GM12878 (cell line): ENCODE results near the gene SLC25A30. TPM values are rescaled to one million over a fixed set of nuclear protein-coding genes. Genes with fewer than 3 reads are reported as not detected.

Experiments
- ATAC-seq: fragments of 200-7000 bp; cut with Tn5 transposase; 3 replicates; pipeline ENCODE4 v1.9.1; 2020; ENCODE audit warnings: mild to moderate bottlenecking, moderate library complexity
- BruUV-seq: library from RNA; stranded (reverse); fragments of 400-500 nt; replicated peaks from 2 replicates; lab custom pipeline; 2021; lab: Mats Ljungman, UMichigan
- CTCF ChIA-PET: fragments of 300-600 bp; sonication (Branson Sonifier 250); formaldehyde crosslinking; extraction: SDS; loops from one replicate; lab custom pipeline; 2021; ENCODE audit warnings: inconsistent platforms; lab: Yijun Ruan, JAX
- POLR2A ChIA-PET: fragments of 350-600 bp; formaldehyde crosslinking; extraction: SDS; loops from one replicate; lab custom pipeline; 2021; ENCODE audit warnings: inconsistent platforms; lab: Charles Lee
- RAD21 ChIA-PET: fragments of 300-600 bp; sonication (Branson Sonifier 250); formaldehyde crosslinking; loops from one replicate; lab custom pipeline; 2023; ENCODE audit warnings: antibody characterized with exemption; ENCODE audit not compliant: unreplicated experiment; lab: Charles Lee
- SMC1A ChIA-PET: fragments of 300-600 bp; sonication (Branson Sonifier 250); formaldehyde crosslinking; loops from one replicate; lab custom pipeline; 2023; ENCODE audit not compliant: unreplicated experiment, uncharacterized antibody; lab: Charles Lee
- DNase-seq: peaks from one replicate; pipeline ENCODE4 v3.0.0-alpha.2; 2011; ENCODE audit warnings: low read depth, low spot score
- FAIRE-seq: peaks from 3 replicates; lab custom pipeline; 2011; peaks lifted over from hg19 to GRCh38; lab: Jason Lieb, UNC
- H2AFZ ChIP-seq: 2 replicates; pipeline ENCODE4 v1.6.0; 2011; ENCODE audit warnings: low read depth, low read length, control low read depth; ENCODE audit not compliant: control insufficient read depth
- H3K27ac ChIP-seq: 2 replicates; pipeline ENCODE4 v1.5.1; 2011; ENCODE audit warnings: control low read depth; ENCODE audit not compliant: control insufficient read depth, insufficient read depth
- H3K27me3 ChIP-seq, 2 experiments: replicated peaks in 1 of 2; 2 replicates each; pipeline versions ENCODE4 v1.6.0 to v1.6.1; 2011; ENCODE audit warnings: low read length in 1 of 2; ENCODE audit not compliant: control insufficient read depth in 2 of 2, insufficient read depth in 2 of 2
- H3K36me3 ChIP-seq, 2 experiments: 2 replicates each; pipeline ENCODE4 v1.5.1; 2011; ENCODE audit warnings: low read length in 1 of 2; ENCODE audit not compliant: control insufficient read depth in 2 of 2, insufficient read depth in 2 of 2
- H3K4me1 ChIP-seq: 2 replicates; pipeline ENCODE4 v1.6.1; 2011; ENCODE audit warnings: mild to moderate bottlenecking, low read length, moderate library complexity, mixed read lengths; ENCODE audit not compliant: control insufficient read depth, insufficient read depth
- H3K4me2 ChIP-seq: 2 replicates; pipeline ENCODE4 v1.6.0; 2011; ENCODE audit warnings: control low read depth; ENCODE audit not compliant: control insufficient read depth, insufficient read depth
- H3K4me3 ChIP-seq: fragments of 200-600 bp; sonication (generic); 2 replicates; pipeline ENCODE4 v1.5.1; 2016
- H3K79me2 ChIP-seq: 2 replicates; pipeline ENCODE4 v1.6.0; 2011; ENCODE audit warnings: low read length; ENCODE audit not compliant: control insufficient read depth, insufficient read depth
- H3K9ac ChIP-seq: 2 replicates; pipeline ENCODE4 v1.8.0; 2011; ENCODE audit warnings: low read length, control low read depth, mixed read lengths; ENCODE audit not compliant: control insufficient read depth, insufficient read depth
- H3K9me3 ChIP-seq: replicated peaks from 3 replicates; pipeline ENCODE4 v1.5.1; 2011; ENCODE audit warnings: mild to moderate bottlenecking, low read length; ENCODE audit not compliant: control insufficient read depth, insufficient read depth
- H4K20me1 ChIP-seq: 2 replicates; pipeline ENCODE4 v1.6.0; 2011; ENCODE audit not compliant: control insufficient read depth, insufficient read depth
- CBX3 ChIP-seq: fragments of 200-600 bp; sonication (generic); IDR thresholded peaks from 2 replicates; pipeline ENCODE4 v1.6.1; 2016; ENCODE audit warnings: low read depth, borderline replicate concordance
- ETV6 ChIP-seq, 2 experiments: fragments of 450-650 bp in 1 of 2; IDR thresholded peaks in 1 of 2; conservative IDR thresholded peaks in 1 of 2; 2 replicates each; pipeline ENCODE4 v1.6.1; 2014; ENCODE audit warnings: antibody characterized with exemption in 1 of 2, borderline replicate concordance in 1 of 2, low read depth in 1 of 2, mild to moderate bottlenecking in 1 of 2, moderate library complexity in 1 of 2
- HCFC1 ChIP-seq: fragments of 150-350 bp; IDR thresholded peaks from 2 replicates; pipeline ENCODE4 v1.6.1; 2014; ENCODE audit warnings: low read length
- NFIC ChIP-seq: IDR thresholded peaks from 2 replicates; pipeline ENCODE4 v1.6.1; 2012; ENCODE audit warnings: low read depth, mild to moderate bottlenecking, inconsistent platforms, low read length, moderate library complexity
- NR2C1 ChIP-seq: fragments of 450-650 bp; IDR thresholded peaks from 2 replicates; pipeline ENCODE4 v1.6.1; 2017; ENCODE audit warnings: antibody characterized with exemption, mild to moderate bottlenecking, moderate library complexity
- PAX8 ChIP-seq: fragments of 450-650 bp; IDR thresholded peaks from 2 replicates; pipeline ENCODE4 v1.6.1; 2017; ENCODE audit warnings: mild to moderate bottlenecking, moderate library complexity
- RCOR1 ChIP-seq: conservative IDR thresholded peaks from 2 replicates; pipeline ENCODE4 v1.6.1; 2012; ENCODE audit warnings: low read depth, low read length, improper control_type of control experiment
- WGBS: methylation state at CpG from one replicate; pipeline ENCODE4 v1.1.6; 2016; ENCODE audit warnings: low lambda C conversion rate; ENCODE audit not compliant: insufficient replicate concordance, insufficient coverage; ENCODE audit errors: missing lambda C conversion rate; 5-methylcytosine and 5-hydroxymethylcytosine counted together
- in situ Hi-C: fragments of 300-500 bp; cut with MboI; formaldehyde crosslinking; loops from 9 replicates; pipeline ENCODE4 v1.14.3; 2018; ENCODE audit warnings: mixed read lengths
- intact Hi-C: fragments of 100-400 bp; cut with micrococcal nuclease; formaldehyde crosslinking; loops from one replicate; pipeline ENCODE4 v1.14.2; 2022; ENCODE audit not compliant: unreplicated experiment
- polyA plus RNA-seq, 11 experiments: library from polyadenylated mRNA; depleted of rRNA in 4 of 11; unstranded in 6 of 11; stranded (reverse) in 5 of 11; fragments of >200 nt; fragmentation: Nextera tagmentation in 4 of 11; fragmentation: Illumina TruSeq in 1 of 11; extraction: Ambion mirVana in 4 of 11; extraction: Trizol in 1 of 11; gene quantifications; 1 replicate in 1 of 11; 2 replicates in 10 of 11; pipeline versions ENCODE4 v1.2.1 to v1.2.3, GENCODE V29; 2011 to 2016; ENCODE audit warnings: inconsistent platforms in 2 of 11, missing spikeins in 2 of 11, low read depth in 1 of 11
- total RNA-seq, 4 experiments: library from RNA; depleted of rRNA in 3 of 4; stranded (reverse); fragments of >200 nt in 3 of 4; fragmentation: Illumina TruSeq in 1 of 4; extraction: Trizol in 1 of 4; gene quantifications; 2 replicates each; pipeline versions ENCODE4 v1.2.1 to v1.2.3, GENCODE V29; 2013 to 2021
- TF ChIP-seq, protein P1 (sequence below): fragments of 450-650 bp; IDR thresholded peaks from 2 replicates; pipeline ENCODE4 v1.6.1; 2017; ENCODE audit warnings: antibody characterized with exemption, mild to moderate bottlenecking, moderate library complexity
- TF ChIP-seq, protein P2 (sequence below): fragments of 450-650 bp; IDR thresholded peaks from 2 replicates; pipeline ENCODE4 v1.6.1; 2018; ENCODE audit warnings: borderline replicate concordance, mild to moderate bottlenecking; ENCODE audit not compliant: partially characterized antibody

SLC25A30 gene
- total and polyA plus RNA-seq, 10 of the 15 experiments (the other 5 are each of a cell fraction or from before 2014, with no cell fraction given) = 2.4 to 18.0 (median 8.9) TPM

DNA sequence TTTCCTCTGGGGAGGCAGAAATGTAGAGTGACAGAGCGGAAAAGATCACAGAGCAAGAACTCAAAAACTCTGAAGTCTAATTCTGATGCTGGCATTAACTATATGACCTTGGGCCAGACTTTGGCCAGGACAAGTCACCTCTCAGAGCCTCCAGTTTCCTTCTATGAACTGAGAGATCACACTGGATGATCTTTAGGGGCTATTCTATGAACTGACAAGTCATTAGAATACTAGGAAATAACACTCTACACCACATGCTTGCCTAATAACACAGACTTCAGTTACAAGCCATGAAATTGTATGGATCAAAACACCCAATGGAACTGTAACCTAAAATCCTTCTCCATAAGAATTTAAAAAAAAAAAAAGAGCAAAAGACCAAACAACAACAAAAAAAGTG lies 16.9 kb downstream of the SLC25A30 start:
- 100% methylated on average over 1 of the region's 1 CpG for WGBS
- Histone ChIP-seq H3K79me2 (no peaks in the 10 kb centered on the region), H3K9ac (no peak overlapping the region), H2AFZ (no peak overlapping the region), H3K4me2 (no peak overlapping the region), H3K4me1 (peaks cover 2% of the 10 kb centered on the region), H3K36me3 (peaks cover under 1 to 14% of the 10 kb centered on the region in 2 experiments), H3K4me3 (no peak overlapping the region), H3K9me3 (no peaks in the 10 kb centered on the region), H3K27me3 (no peaks in the 10 kb centered on the region), H3K27ac (no peak overlapping the region), H4K20me1 (no peaks in the 10 kb centered on the region; the same call in 1 of the 2 replicates)
- ChIA-PET POLR2A (no interaction called here), RAD21 (no interaction called here), SMC1A (no interaction called here), CTCF (no interaction called here)
- in situ Hi-C loops = no loop called here
- ATAC-seq = no peak
- BruUV-seq = no TSS peak
- no peak for TF ChIP-seq HCFC1
- TF ChIP-seq, protein P1, sequence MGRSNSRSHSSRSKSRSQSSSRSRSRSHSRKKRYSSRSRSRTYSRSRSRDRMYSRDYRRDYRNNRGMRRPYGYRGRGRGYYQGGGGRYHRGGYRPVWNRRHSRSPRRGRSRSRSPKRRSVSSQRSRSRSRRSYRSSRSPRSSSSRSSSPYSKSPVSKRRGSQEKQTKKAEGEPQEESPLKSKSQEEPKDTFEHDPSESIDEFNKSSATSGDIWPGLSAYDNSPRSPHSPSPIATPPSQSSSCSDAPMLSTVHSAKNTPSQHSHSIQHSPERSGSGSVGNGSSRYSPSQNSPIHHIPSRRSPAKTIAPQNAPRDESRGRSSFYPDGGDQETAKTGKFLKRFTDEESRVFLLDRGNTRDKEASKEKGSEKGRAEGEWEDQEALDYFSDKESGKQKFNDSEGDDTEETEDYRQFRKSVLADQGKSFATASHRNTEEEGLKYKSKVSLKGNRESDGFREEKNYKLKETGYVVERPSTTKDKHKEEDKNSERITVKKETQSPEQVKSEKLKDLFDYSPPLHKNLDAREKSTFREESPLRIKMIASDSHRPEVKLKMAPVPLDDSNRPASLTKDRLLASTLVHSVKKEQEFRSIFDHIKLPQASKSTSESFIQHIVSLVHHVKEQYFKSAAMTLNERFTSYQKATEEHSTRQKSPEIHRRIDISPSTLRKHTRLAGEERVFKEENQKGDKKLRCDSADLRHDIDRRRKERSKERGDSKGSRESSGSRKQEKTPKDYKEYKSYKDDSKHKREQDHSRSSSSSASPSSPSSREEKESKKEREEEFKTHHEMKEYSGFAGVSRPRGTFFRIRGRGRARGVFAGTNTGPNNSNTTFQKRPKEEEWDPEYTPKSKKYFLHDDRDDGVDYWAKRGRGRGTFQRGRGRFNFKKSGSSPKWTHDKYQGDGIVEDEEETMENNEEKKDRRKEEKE = no peak
- TF ChIP-seq RCOR1 = no peak
- TF ChIP-seq CBX3 = no peak
- no peak for TF ChIP-seq ETV6 (conservative IDR thresholded peaks at IDR 0.05 in 1 of 2, IDR thresholded peaks at IDR 0.05 in 1 of 2; ENCODE audit: borderline replicate concordance in 1 of 2, low read depth in 1 of 2)
- TF ChIP-seq, protein P2, sequence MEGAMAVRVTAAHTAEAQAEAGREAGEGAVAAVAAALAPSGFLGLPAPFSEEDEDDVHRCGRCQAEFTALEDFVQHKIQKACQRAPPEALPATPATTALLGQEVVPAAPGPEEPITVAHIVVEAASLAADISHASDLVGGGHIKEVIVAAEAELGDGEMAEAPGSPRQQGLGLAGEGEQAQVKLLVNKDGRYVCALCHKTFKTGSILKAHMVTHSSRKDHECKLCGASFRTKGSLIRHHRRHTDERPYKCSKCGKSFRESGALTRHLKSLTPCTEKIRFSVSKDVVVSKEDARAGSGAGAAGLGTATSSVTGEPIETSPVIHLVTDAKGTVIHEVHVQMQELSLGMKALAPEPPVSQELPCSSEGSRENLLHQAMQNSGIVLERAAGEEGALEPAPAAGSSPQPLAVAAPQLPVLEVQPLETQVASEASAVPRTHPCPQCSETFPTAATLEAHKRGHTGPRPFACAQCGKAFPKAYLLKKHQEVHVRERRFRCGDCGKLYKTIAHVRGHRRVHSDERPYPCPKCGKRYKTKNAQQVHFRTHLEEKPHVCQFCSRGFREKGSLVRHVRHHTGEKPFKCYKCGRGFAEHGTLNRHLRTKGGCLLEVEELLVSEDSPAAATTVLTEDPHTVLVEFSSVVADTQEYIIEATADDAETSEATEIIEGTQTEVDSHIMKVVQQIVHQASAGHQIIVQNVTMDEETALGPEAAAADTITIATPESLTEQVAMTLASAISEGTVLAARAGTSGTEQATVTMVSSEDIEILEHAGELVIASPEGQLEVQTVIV = no peak
- TF ChIP-seq PAX8 = no peak
- TF ChIP-seq NFIC = no peak
- no peak for TF ChIP-seq NR2C1
- no peak for DNase-seq
- intact Hi-C loops = no loop called here
- FAIRE-seq = no peak
